ENCODE data around the gene SLC25A30.
"Not testable (repeated sequence)": the region's sequence is repeated elsewhere in the genome, so short reads cannot be mapped to it uniquely, and the experiment has no call there.

Gene SLC25A30

GRCh38 chr13:45356966-45357672 lies 61.1 kb downstream of the SLC25A30 start:
- H3K4me3 ChIP-seq (ENCODE audit: low read depth, low read length) = no peak overlapping the region
- no peak for TF ChIP-seq CTCF (IDR thresholded peaks at IDR 0.05; ENCODE audit: low read depth, low read length)
- H3K27me3 ChIP-seq (ENCODE audit: insufficient read depth, low read depth, severe bottlenecking) = no peaks in the 10 kb centered on the region
- H3K27ac ChIP-seq = no peak overlapping the region
- DNase-seq = no peak
- no peaks in the 10 kb centered on the region for H3K9me3 ChIP-seq (ENCODE audit: severe bottlenecking)
- no peaks in the 10 kb centered on the region for H3K36me3 ChIP-seq

- Histone ChIP-seq H3K27ac (no peak overlapping the region), H3K27me3 (ENCODE audit: insufficient read depth, low read depth, severe bottlenecking) (no peaks in the 10 kb centered on the region), H3K9me3 (ENCODE audit: severe bottlenecking) (no peaks in the 10 kb centered on the region), H3K36me3 (no peaks in the 10 kb centered on the region; the same call in 1 of the 2 replicates), H3K4me3 (ENCODE audit: low read depth, low read length) (no peak overlapping the region)
- no peak for DNase-seq
- TF ChIP-seq CTCF (IDR thresholded peaks at IDR 0.05; ENCODE audit: low read depth, low read length) = no peak
Observed at GRCh38 chr13:45353895-45354294, 64.3 kb downstream of the SLC25A30 start.

- TF ChIP-seq CTCF (IDR thresholded peaks at IDR 0.05; ENCODE audit: low read depth, low read length) = no peak
- no peaks in the 10 kb centered on the region; the same call in 1 of the 2 replicates for H3K36me3 ChIP-seq
- no peak for DNase-seq
- no peak overlapping the region for H3K4me3 ChIP-seq (ENCODE audit: low read depth, low read length)
- H3K27ac ChIP-seq = no peak overlapping the region
- no peaks in the 10 kb centered on the region for H3K27me3 ChIP-seq (ENCODE audit: insufficient read depth, low read depth, severe bottlenecking)
- H3K9me3 ChIP-seq (ENCODE audit: severe bottlenecking) = no peaks in the 10 kb centered on the region
Observed at GRCh38 chr13:45352031-45352430, 66.1 kb downstream of the SLC25A30 start.

- Histone ChIP-seq H3K4me3 (ENCODE audit: low read depth, low read length) (no peak overlapping the region), H3K27ac (no peak overlapping the region)
- no peak for TF ChIP-seq CTCF (IDR thresholded peaks at IDR 0.05; ENCODE audit: low read depth, low read length)
Observed at GRCh38 chr13:45350152-45350551, 68.0 kb downstream of the SLC25A30 start.

GRCh38 chr13:45349438-45349837 lies 68.7 kb downstream of the SLC25A30 start:
- Histone ChIP-seq H3K4me3 (ENCODE audit: low read depth, low read length) (no peak overlapping the region), H3K36me3 (no peaks in the 10 kb centered on the region; the same call in none of the 2 replicates), H3K27me3 (ENCODE audit: insufficient read depth, low read depth, severe bottlenecking) (no peaks in the 10 kb centered on the region), H3K27ac (no peak overlapping the region), H3K9me3 (ENCODE audit: severe bottlenecking) (no peaks in the 10 kb centered on the region)
- no peak for TF ChIP-seq CTCF (IDR thresholded peaks at IDR 0.05; ENCODE audit: low read depth, low read length)
- no peak for DNase-seq

More at GRCh38 chr13:45350152-45350551, 68.0 kb downstream of the SLC25A30 start:
- Histone ChIP-seq H3K27me3 (ENCODE audit: insufficient read depth, low read depth, severe bottlenecking) (no peaks in the 10 kb centered on the region), H3K36me3 (no peaks in the 10 kb centered on the region; the same call in none of the 2 replicates), H3K9me3 (ENCODE audit: severe bottlenecking) (no peaks in the 10 kb centered on the region)
- DNase-seq = no peak

GRCh38 chr13:45344064-45344463 lies 74.1 kb downstream of the SLC25A30 start:
- DNase-seq; H3K27me3 ChIP-seq (ENCODE audit: insufficient read depth, low read depth, severe bottlenecking); H3K27ac ChIP-seq; H3K4me3 ChIP-seq (ENCODE audit: low read depth, low read length); H3K9me3 ChIP-seq (ENCODE audit: severe bottlenecking): not testable (repeated sequence)
- peaks cover 18% of the 10 kb centered on the region for H3K36me3 ChIP-seq
